ENCODE measurements around the gene DOCK1.

The DOCK1 gene

GRCh38 chr10:127000598-127000997, 95.4 kb downstream of the DOCK1 start:
- Histone ChIP-seq H3K9ac (ENCODE audit: low read depth, low read length) (no peak overlapping the region), H3K4me1 (ENCODE audit: insufficient read depth, low read length) (no peaks in the 10 kb centered on the region), H3K4me2 (ENCODE audit: insufficient read depth, low read length) (no peak overlapping the region), H3K79me2 (ENCODE audit: insufficient read depth, low read length) (no peaks in the 10 kb centered on the region), H4K20me1 (ENCODE audit: insufficient read depth, low read length) (no peaks in the 10 kb centered on the region), H3K36me3 (ENCODE audit: insufficient read depth, low read length) (no peaks in the 10 kb centered on the region), H3K27ac (ENCODE audit: low read length) (no peak overlapping the region), H3K27me3 (ENCODE audit: insufficient read depth, low read length, poor library complexity) (no peaks in the 10 kb centered on the region), H3K9me3 (ENCODE audit: insufficient read depth, low read length, severe bottlenecking) (peaks cover 3% of the 10 kb centered on the region), H2AFZ (ENCODE audit: low read depth, low read length) (no peak overlapping the region), H3K4me3 (ENCODE audit: low read depth in 1 of 2, low read length in 2 of 2) (no peak overlapping the region)
- ATAC-seq (ENCODE audit: insufficient read depth, low read depth), result no peak
- TF ChIP-seq EZH2 (IDR thresholded peaks at IDR 0.05; ENCODE audit: borderline replicate concordance, low read depth, low read length, severe bottlenecking) (no peak), CTCF (IDR thresholded peaks at IDR 0.05; ENCODE audit: borderline replicate concordance, extremely low read depth, low read length, poor library complexity, severe bottlenecking) (no peak)
- no peak for DNase-seq

- no peak overlapping the region for H3K4me3 ChIP-seq (ENCODE audit: low read depth in 1 of 2, low read length in 2 of 2)
- H4K20me1 ChIP-seq (ENCODE audit: insufficient read depth, low read length), result no peaks in the 10 kb centered on the region
- H3K27ac ChIP-seq (ENCODE audit: low read length), result no peak overlapping the region
- no peak for TF ChIP-seq EZH2 (IDR thresholded peaks at IDR 0.05; ENCODE audit: borderline replicate concordance, low read depth, low read length, severe bottlenecking)
- no peak for TF ChIP-seq CTCF (IDR thresholded peaks at IDR 0.05; ENCODE audit: borderline replicate concordance, extremely low read depth, low read length, poor library complexity, severe bottlenecking)
- no peaks in the 10 kb centered on the region for H3K36me3 ChIP-seq (ENCODE audit: insufficient read depth, low read length)
- peaks cover 3% of the 10 kb centered on the region for H3K9me3 ChIP-seq (ENCODE audit: insufficient read depth, low read length, severe bottlenecking)
- H3K4me2 ChIP-seq (ENCODE audit: insufficient read depth, low read length), result no peak overlapping the region
- H3K9ac ChIP-seq (ENCODE audit: low read depth, low read length), result no peak overlapping the region
- no peaks in the 10 kb centered on the region for H3K27me3 ChIP-seq (ENCODE audit: insufficient read depth, low read length, poor library complexity)
- H2AFZ ChIP-seq (ENCODE audit: low read depth, low read length), result no peak overlapping the region
- no peaks in the 10 kb centered on the region for H3K79me2 ChIP-seq (ENCODE audit: insufficient read depth, low read length)
- ATAC-seq (ENCODE audit: insufficient read depth, low read depth) (no peak), DNase-seq (no peak)
- no peaks in the 10 kb centered on the region for H3K4me1 ChIP-seq (ENCODE audit: insufficient read depth, low read length)
These were observed 97.9 kb downstream of the DOCK1 start for GRCh38 chr10:127003032-127003685.

GRCh38 chr10:127006453-127006852, 101.2 kb downstream of the DOCK1 start:
- H3K27ac ChIP-seq (ENCODE audit: low read length), result no peak overlapping the region
- H3K4me2 ChIP-seq (ENCODE audit: insufficient read depth, low read length), result no peak overlapping the region
- no peak for ATAC-seq (ENCODE audit: insufficient read depth, low read depth)

More at GRCh38 chr10:127006453-127006852, 101.2 kb downstream of the DOCK1 start:
- Histone ChIP-seq H3K79me2 (ENCODE audit: insufficient read depth, low read length) (no peaks in the 10 kb centered on the region), H3K4me1 (ENCODE audit: insufficient read depth, low read length) (no peaks in the 10 kb centered on the region), H3K9me3 (ENCODE audit: insufficient read depth, low read length, severe bottlenecking) (no peaks in the 10 kb centered on the region), H3K36me3 (ENCODE audit: insufficient read depth, low read length) (no peaks in the 10 kb centered on the region), H4K20me1 (ENCODE audit: insufficient read depth, low read length) (no peaks in the 10 kb centered on the region), H3K9ac (ENCODE audit: low read depth, low read length) (no peak overlapping the region), H3K27me3 (ENCODE audit: insufficient read depth, low read length, poor library complexity) (no peaks in the 10 kb centered on the region), H2AFZ (ENCODE audit: low read depth, low read length) (no peak overlapping the region), H3K4me3 (ENCODE audit: low read depth in 1 of 2, low read length in 2 of 2) (no peak overlapping the region)
- no peak for TF ChIP-seq CTCF (IDR thresholded peaks at IDR 0.05; ENCODE audit: borderline replicate concordance, extremely low read depth, low read length, poor library complexity, severe bottlenecking)
- no peak for DNase-seq

Measured in DND-41 (cell line).